Large intestine (tissue), 3 donors: ENCODE results near the gene RNF130. TPM values are rescaled to one million over a fixed set of nuclear protein-coding genes. Genes with fewer than 3 reads are reported as not detected.
A peak's percentile ranks its signal among the peaks of the same experiment; 100 is the strongest.

Source experiments
- DNase-seq, 2 donors: peaks; one replicate each; pipeline versions ENCODE4 v3.0.0 to v3.0.0-alpha.2; 2013
- H3K27ac ChIP-seq: one replicate; pipeline ENCODE4 v1.5.1; 2013; ENCODE audit warnings: low read length
- H3K27me3 ChIP-seq: 2 replicates; pipeline ENCODE4 v1.6.1; 2013; ENCODE audit warnings: low read length; ENCODE audit not compliant: control insufficient read depth, insufficient read depth
- H3K36me3 ChIP-seq: 2 replicates; pipeline ENCODE4 v1.6.1; 2013; ENCODE audit warnings: low read length; ENCODE audit not compliant: control insufficient read depth, insufficient read depth
- H3K4me1 ChIP-seq: one replicate; pipeline ENCODE4 v1.6.1; 2013; ENCODE audit warnings: low read length; ENCODE audit not compliant: control insufficient read depth, insufficient read depth
- H3K4me3 ChIP-seq: one replicate; pipeline ENCODE4 v1.5.1; 2013; ENCODE audit warnings: low read length
- H3K9me3 ChIP-seq: one replicate; pipeline ENCODE4 v1.6.1; 2013; ENCODE audit warnings: mild to moderate bottlenecking, low read depth, low read length, moderate library complexity; ENCODE audit not compliant: control insufficient read depth
- WGBS: methylation state at CpG from one replicate; pipeline ENCODE4 v1.1.5; 2013; ENCODE audit warnings: low lambda C conversion rate; ENCODE audit not compliant: insufficient coverage; 5-methylcytosine and 5-hydroxymethylcytosine counted together
- polyA plus RNA-seq: library from polyadenylated mRNA; unstranded; fragments of 120-200 nt; gene quantifications from one replicate; pipeline ENCODE4 v1.2.1, GENCODE V29; 2013

The RNF130 gene
- polyA plus RNA-seq, 1 donor, result 30.4 TPM

- Histone ChIP-seq H3K36me3 (no peaks in the 10 kb centered on the region), H3K9me3 (no peaks in the 10 kb centered on the region), H3K27ac (no peak overlapping the region), H3K4me1 (peaks cover 3% of the 10 kb centered on the region), H3K27me3 (no peaks in the 10 kb centered on the region), H3K4me3 (no peak overlapping the region)
- no CpG with 5 or more reads among the region's 13 CpGs for WGBS
- peak; percentile 65 to 79 for DNase-seq
Measured at GRCh38 chr5:180084638-180085561, 13.3 kb upstream of the RNF130 start.

- Histone ChIP-seq H3K27me3 (peaks cover 3% of the 10 kb centered on the region), H3K9me3 (no peaks in the 10 kb centered on the region), H3K36me3 (no peaks in the 10 kb centered on the region), H3K4me1 (peaks cover 3% of the 10 kb centered on the region), H3K4me3 (no peak overlapping the region), H3K27ac (no peak overlapping the region)
- DNase-seq, result no peak
- WGBS, result no CpG with 5 or more reads among the region's 10 CpGs
Measured at GRCh38 chr5:180083529-180084060, 12.0 kb upstream of the RNF130 start.

GRCh38 chr5:180082633-180083420 is 11.3 kb upstream of the RNF130 start:
- peaks cover 3% of the 10 kb centered on the region for H3K27me3 ChIP-seq
- no peak overlapping the region for H3K27ac ChIP-seq
- no CpG with 5 or more reads among the region's 17 CpGs for WGBS
- H3K4me1 ChIP-seq, result peaks cover 3% of the 10 kb centered on the region
- no peaks in the 10 kb centered on the region for H3K9me3 ChIP-seq
- DNase-seq, result no peak
- no peaks in the 10 kb centered on the region for H3K36me3 ChIP-seq
- no peak overlapping the region for H3K4me3 ChIP-seq

GRCh38 chr5:180081481-180081880 is 9.9 kb upstream of the RNF130 start:
- no peak overlapping the region for H3K4me3 ChIP-seq
- H3K9me3 ChIP-seq, result no peaks in the 10 kb centered on the region
- no peak overlapping the region for H3K27ac ChIP-seq
- 100% methylated on average over 3 of the region's 5 CpGs for WGBS
- H3K27me3 ChIP-seq, result peaks cover 3% of the 10 kb centered on the region
- peaks cover 3% of the 10 kb centered on the region for H3K4me1 ChIP-seq
- DNase-seq, result no peak
- H3K36me3 ChIP-seq, result no peaks in the 10 kb centered on the region

GRCh38 chr5:180080486-180081280 is 9.1 kb upstream of the RNF130 start:
- H3K27ac ChIP-seq, result no peak overlapping the region
- no CpG with 5 or more reads among the region's 24 CpGs for WGBS
- H3K9me3 ChIP-seq, result no peaks in the 10 kb centered on the region
- H3K4me1 ChIP-seq, result peaks cover 3% of the 10 kb centered on the region
- DNase-seq, result no peak
- H3K27me3 ChIP-seq, result peaks cover 3% of the 10 kb centered on the region
- no peaks in the 10 kb centered on the region for H3K36me3 ChIP-seq
- no peak overlapping the region for H3K4me3 ChIP-seq

- DNase-seq, result peak in 1 of 2 donors; percentile 11
- Histone ChIP-seq H3K4me3 (no peak overlapping the region), H3K4me1 (peaks cover 3% of the 10 kb centered on the region), H3K36me3 (no peaks in the 10 kb centered on the region), H3K27ac (no peak overlapping the region), H3K9me3 (no peaks in the 10 kb centered on the region), H3K27me3 (peaks cover 3% of the 10 kb centered on the region)
- no CpG with 5 or more reads among the region's 14 CpGs for WGBS
Measured at GRCh38 chr5:180079702-180080466, 8.3 kb upstream of the RNF130 start.

GRCh38 chr5:180078348-180078747 is 6.8 kb upstream of the RNF130 start:
- Histone ChIP-seq H3K27ac (no peak overlapping the region), H3K4me3 (no peak overlapping the region), H3K36me3 (no peaks in the 10 kb centered on the region), H3K4me1 (no peaks in the 10 kb centered on the region), H3K27me3 (peaks cover 8% of the 10 kb centered on the region), H3K9me3 (no peaks in the 10 kb centered on the region)
- WGBS, result no CpG with 5 or more reads among the region's 9 CpGs
- DNase-seq, result no peak

GRCh38 chr5:180077594-180078284 is 6.2 kb upstream of the RNF130 start:
- Histone ChIP-seq H3K4me3 (no peak overlapping the region), H3K4me1 (no peaks in the 10 kb centered on the region), H3K9me3 (peaks cover 2% of the 10 kb centered on the region), H3K36me3 (no peaks in the 10 kb centered on the region), H3K27me3 (peaks cover 8% of the 10 kb centered on the region), H3K27ac (no peak overlapping the region)
- DNase-seq, result no peak
- 90% methylated on average over 5 of the region's 9 CpGs for WGBS

GRCh38 chr5:180075703-180076102 is 4.1 kb upstream of the RNF130 start:
- no peak for DNase-seq
- Histone ChIP-seq H3K9me3 (peaks cover 10% of the 10 kb centered on the region), H3K27me3 (peaks cover 10% of the 10 kb centered on the region), H3K4me3 (no peak overlapping the region), H3K4me1 (peaks cover 4% of the 10 kb centered on the region), H3K36me3 (no peaks in the 10 kb centered on the region), H3K27ac (no peak overlapping the region)
- WGBS, result no CpG with 5 or more reads among the region's 1 CpG
